ENCODE measurements around the gene PRKN. TPM values are rescaled to one million over a fixed set of nuclear protein-coding genes. Genes with fewer than 3 reads are reported as not detected.

Gene PRKN
- total RNA-seq, 4 donors from 2014 or later, result 8.4 to 44.8 (median 12.6) TPM

GRCh38 chr6:162471842-162472241 is 255.7 kb downstream of the PRKN start:
- DNase-seq (ENCODE audit: low spot score) (no peak), ATAC-seq (ENCODE audit: low FRiP score) (no peak)
- TF ChIP-seq, protein P1, sequence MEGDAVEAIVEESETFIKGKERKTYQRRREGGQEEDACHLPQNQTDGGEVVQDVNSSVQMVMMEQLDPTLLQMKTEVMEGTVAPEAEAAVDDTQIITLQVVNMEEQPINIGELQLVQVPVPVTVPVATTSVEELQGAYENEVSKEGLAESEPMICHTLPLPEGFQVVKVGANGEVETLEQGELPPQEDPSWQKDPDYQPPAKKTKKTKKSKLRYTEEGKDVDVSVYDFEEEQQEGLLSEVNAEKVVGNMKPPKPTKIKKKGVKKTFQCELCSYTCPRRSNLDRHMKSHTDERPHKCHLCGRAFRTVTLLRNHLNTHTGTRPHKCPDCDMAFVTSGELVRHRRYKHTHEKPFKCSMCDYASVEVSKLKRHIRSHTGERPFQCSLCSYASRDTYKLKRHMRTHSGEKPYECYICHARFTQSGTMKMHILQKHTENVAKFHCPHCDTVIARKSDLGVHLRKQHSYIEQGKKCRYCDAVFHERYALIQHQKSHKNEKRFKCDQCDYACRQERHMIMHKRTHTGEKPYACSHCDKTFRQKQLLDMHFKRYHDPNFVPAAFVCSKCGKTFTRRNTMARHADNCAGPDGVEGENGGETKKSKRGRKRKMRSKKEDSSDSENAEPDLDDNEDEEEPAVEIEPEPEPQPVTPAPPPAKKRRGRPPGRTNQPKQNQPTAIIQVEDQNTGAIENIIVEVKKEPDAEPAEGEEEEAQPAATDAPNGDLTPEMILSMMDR (IDR thresholded peaks at IDR 0.05), result no peak

GRCh38 chr6:162468326-162468725 is 259.2 kb downstream of the PRKN start:
- DNase-seq (ENCODE audit: low spot score) (no peak), ATAC-seq (ENCODE audit: low FRiP score) (no peak)
- TF ChIP-seq, protein P1 (IDR thresholded peaks at IDR 0.05), result no peak

DNA sequence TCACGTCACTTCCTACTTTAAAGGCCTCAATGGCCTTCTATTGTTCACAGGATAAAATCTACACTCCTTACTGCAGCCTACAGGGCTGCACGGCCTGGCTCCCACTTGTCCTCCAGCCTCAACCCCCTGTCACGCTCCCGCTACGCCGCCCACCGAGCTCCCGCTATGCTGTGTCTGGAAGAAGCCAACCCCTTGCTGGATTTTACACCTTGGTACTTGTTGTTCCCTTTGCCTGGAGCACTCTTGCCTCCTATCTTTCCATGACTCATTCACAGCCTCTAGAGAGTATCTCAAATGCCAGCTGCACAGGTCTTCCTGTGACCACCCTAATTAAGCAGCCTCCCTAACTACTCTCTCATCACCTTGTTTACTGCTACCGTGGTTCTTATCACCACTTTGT is 259.9 kb downstream of the PRKN start:
- ATAC-seq (ENCODE audit: low FRiP score), result no peak
- TF ChIP-seq, protein P1 (IDR thresholded peaks at IDR 0.05), result no peak
- no peak for DNase-seq (ENCODE audit: low spot score)

DNA sequence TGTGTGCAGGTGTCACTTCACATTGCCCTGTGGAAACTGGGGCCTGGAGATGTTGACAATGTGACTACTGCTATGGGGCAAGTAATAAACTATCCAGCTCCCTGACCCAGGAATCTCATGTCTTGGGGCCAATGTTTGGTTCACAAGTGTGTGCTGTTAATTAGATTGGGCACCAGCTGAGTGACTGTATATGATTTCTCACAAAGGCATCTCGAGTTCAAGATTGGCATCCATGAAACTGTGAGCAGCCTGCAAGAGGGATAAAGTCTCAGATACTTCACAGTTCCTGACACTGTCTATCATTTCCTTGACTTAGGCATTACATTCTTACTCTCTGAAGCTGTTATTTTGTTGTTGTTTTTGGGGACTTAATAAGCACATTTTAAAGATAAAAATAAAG is 264.0 kb downstream of the PRKN start:
- no peak for DNase-seq (ENCODE audit: low spot score)
- no peak for ATAC-seq (ENCODE audit: low FRiP score)
- TF ChIP-seq, protein P1 (IDR thresholded peaks at IDR 0.05), result no peak

GRCh38 chr6:162459985-162460384 is 267.6 kb downstream of the PRKN start:
- TF ChIP-seq, protein P1 (IDR thresholded peaks at IDR 0.05), result no peak
- ATAC-seq (ENCODE audit: low FRiP score), result no peak
- DNase-seq (ENCODE audit: low spot score), result no peak

DNA sequence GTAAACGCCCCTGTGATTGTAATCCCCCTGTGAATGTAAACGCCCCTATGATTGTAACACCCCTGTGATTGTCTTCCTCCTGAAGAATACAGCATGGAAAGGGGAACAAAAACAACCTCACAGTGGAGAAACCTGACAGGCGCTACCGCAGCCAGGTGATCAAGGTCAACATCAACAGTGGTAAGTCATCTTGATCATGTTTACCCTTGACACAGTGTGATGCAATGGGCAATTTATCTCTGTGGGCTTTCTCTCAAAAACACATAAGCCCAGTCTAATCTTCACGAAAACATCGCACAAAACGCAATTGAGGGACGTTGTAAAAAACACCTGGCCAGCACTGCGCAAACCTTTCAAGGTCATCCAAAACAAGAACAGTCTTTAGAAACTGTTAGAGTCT is 277.2 kb downstream of the PRKN start:
- no peak for DNase-seq (ENCODE audit: low spot score)
- ATAC-seq (ENCODE audit: low FRiP score), result no peak
- TF ChIP-seq, protein P1 (IDR thresholded peaks at IDR 0.05), result no peak

DNA sequence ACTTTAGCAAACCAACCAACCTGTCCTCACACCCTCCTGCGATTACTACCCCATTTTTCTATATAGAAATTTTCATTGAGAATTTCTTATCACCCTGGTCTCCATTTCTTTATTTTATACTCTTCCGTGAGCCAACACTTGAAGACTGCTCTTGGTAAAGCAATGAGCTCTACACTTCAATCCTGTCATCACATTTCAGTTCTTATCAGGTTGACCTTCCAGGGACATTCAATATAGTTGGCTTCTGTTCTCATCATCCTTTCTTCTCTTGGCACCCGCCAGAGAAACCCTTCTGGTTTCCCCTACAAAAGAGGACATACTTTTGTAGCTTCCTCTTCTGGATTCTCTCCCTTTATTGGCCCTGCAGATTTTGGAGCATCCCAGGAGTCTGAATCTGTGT is 279.3 kb downstream of the PRKN start:
- ATAC-seq (ENCODE audit: low FRiP score) (no peak), DNase-seq (ENCODE audit: low spot score) (no peak)
- TF ChIP-seq, protein P1 (IDR thresholded peaks at IDR 0.05), result no peak

Data from omental fat pad (tissue), 4 donors.